Astrocyte of the cerebellum (primary cell): ENCODE results near the gene SHROOM3.

Source experiments
- DNase-seq: peaks from one replicate; pipeline ENCODE4 v3.0.0-alpha.2; 2011; ENCODE audit warnings: low read depth
- H3K4me3 ChIP-seq: 2 replicates; pipeline ENCODE4 v1.5.1; 2011; ENCODE audit warnings: mild to moderate bottlenecking, low read depth, low read length, moderate library complexity
- in situ Hi-C: cut with HindIII; loops from 2 replicates; pipeline ENCODE4 v1.10.0; 2017; ENCODE audit warnings: low sequenced_read_pairs
- TF ChIP-seq, protein P1 (sequence below): IDR thresholded peaks from 2 replicates; pipeline ENCODE4 v1.5.1; 2012; ENCODE audit warnings: low read length, low read depth, moderate library complexity, mild to moderate bottlenecking; ENCODE audit errors: missing control alignments

The SHROOM3 gene

DNA sequence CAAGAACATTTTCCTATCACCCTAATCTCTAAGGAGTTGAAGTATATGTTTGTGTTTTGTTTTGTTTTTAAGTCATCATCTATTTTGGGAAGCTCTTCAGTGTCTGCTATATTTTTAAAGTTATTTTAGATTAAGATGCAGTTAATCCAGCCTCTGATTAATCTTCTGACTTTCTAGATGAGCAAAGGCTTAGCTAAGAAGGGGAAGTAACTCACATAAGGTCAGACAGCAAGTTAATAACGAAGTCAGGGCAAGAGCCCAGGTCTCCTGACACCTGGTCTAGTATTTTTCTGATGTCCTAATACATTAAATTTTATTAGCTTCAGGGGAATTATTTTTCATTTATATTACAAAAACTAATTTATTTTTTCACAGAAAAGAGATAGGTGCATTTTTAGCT, 294.4 kb downstream of the SHROOM3 start:
- DNase-seq: no peak
- in situ Hi-C loops: no loop called here
- no peak overlapping the region for H3K4me3 ChIP-seq
- TF ChIP-seq, protein P1, sequence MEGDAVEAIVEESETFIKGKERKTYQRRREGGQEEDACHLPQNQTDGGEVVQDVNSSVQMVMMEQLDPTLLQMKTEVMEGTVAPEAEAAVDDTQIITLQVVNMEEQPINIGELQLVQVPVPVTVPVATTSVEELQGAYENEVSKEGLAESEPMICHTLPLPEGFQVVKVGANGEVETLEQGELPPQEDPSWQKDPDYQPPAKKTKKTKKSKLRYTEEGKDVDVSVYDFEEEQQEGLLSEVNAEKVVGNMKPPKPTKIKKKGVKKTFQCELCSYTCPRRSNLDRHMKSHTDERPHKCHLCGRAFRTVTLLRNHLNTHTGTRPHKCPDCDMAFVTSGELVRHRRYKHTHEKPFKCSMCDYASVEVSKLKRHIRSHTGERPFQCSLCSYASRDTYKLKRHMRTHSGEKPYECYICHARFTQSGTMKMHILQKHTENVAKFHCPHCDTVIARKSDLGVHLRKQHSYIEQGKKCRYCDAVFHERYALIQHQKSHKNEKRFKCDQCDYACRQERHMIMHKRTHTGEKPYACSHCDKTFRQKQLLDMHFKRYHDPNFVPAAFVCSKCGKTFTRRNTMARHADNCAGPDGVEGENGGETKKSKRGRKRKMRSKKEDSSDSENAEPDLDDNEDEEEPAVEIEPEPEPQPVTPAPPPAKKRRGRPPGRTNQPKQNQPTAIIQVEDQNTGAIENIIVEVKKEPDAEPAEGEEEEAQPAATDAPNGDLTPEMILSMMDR: no peak

DNA sequence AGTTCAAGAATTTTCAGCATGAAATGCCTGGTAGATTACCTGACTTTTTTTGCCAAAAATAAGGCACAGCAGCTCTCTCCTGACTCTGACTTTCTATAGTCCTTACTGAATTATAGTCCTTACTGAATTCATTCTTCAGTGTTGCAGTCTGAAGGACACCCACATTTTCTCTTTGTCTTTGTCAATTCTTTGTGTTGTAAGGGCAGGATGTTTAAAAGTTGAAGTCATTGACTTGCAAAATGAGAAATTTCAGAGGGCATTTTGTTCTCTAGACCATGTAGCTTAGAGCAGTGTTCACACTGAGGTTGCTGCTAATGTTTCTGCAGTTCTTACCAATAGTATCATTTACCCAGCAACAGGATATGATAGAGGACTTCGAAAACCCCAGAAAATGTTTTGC, 295.0 kb downstream of the SHROOM3 start:
- in situ Hi-C loops: no loop called here
- no peak for DNase-seq
- H3K4me3 ChIP-seq: no peak overlapping the region
- TF ChIP-seq, protein P1: no peak

DNA sequence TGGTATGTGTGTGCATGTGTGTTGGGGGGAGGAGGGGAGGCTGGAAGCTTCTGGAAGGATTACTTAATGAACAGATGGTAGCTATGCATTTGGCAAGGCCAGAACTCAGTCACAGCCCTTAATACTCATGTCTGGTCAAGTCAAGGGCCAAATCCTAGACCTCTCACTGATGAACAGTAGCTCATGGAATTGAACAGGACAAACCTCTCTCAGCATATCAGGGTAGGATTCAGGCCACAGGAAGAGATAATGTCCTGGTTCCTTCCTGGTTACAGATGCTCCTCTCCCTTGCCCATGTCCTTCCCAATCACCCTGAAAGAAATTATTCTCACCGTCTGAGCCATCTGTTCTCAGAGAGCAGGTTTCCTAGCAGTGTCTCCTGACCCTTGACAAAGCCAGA, 297.2 kb downstream of the SHROOM3 start:
- no peak for DNase-seq
- in situ Hi-C loops: no loop called here
- TF ChIP-seq, protein P1: no peak
- H3K4me3 ChIP-seq: no peak overlapping the region

DNA sequence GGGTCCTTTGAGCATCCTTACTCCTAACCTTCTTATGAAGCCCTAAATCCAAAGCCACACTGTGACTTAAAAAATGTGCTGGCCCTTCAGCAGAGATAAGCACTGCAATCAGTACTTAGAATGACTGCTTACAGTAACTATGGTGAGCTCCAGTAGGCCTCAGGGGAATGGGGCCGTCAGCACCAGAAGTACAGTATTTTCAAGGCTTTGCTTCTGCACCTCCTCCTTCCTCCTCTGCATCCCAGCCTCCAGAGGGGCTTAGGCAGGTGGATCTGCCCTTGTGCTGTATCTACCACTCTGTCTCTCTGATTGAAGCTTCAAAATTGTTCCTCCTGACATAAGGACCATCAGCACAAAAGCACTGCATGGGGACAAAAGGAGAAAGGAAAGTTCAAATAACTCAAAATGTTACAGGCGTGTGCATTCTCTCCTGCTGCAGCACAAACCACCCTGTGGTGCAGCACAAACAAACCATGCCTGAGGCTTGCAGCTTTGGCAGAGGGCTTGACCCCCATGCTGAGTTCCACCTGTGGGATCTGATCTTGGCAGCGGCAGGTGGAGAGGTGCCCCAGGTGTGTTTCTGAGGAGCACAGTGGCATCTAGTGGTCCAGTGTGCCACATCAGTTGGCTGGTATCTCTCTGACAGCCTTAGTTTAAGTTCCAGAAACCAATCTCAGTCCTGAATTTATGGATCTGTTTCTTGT, 298.2 kb downstream of the SHROOM3 start:
- in situ Hi-C loops: no loop called here
- no peak for DNase-seq
- no peak overlapping the region for H3K4me3 ChIP-seq
- TF ChIP-seq, protein P1: peak; percentile 12

DNA sequence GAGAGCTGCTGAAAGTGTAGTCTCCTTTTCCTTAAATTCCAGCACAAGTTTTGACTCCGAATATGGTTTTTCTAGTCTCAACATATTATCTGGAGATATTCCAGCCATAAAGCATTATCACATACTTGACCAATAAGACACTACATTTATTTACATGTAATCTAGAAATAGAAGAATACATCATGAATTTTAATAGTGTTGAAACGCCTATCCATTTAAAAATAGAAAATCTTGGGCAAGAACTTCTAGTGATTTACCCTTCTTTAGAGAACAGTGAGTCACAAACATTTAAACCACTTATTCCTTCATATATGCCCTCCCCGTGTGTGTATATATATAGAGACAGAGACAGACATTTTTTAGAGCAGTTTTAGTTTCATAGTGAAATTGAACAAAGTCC, 301.4 kb downstream of the SHROOM3 start:
- no peak for DNase-seq
- H3K4me3 ChIP-seq: no peak overlapping the region
- in situ Hi-C loops: no loop called here
- TF ChIP-seq, protein P1: no peak

DNA sequence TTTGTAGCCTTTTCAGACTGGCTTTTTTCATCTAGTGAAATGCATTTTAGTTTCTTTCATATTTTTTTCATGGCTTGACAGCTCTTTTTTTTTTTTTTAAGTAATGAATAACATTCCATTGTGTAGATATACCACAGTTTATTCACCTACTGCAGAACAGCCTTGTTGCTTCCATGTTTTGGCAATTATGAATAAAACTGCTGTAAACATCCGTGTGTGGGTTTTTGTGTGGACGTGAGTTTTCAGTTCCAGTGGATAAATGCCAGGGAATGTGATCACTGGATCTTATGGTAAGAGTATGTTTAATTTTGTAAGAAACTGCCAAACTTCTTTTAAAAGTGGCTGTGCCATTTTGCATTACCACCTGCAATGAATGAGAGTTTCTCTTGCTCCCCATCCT, 302.2 kb downstream of the SHROOM3 start:
- no peak for DNase-seq
- TF ChIP-seq, protein P1: no peak
- no peak overlapping the region for H3K4me3 ChIP-seq
- in situ Hi-C loops: no loop called here

DNA sequence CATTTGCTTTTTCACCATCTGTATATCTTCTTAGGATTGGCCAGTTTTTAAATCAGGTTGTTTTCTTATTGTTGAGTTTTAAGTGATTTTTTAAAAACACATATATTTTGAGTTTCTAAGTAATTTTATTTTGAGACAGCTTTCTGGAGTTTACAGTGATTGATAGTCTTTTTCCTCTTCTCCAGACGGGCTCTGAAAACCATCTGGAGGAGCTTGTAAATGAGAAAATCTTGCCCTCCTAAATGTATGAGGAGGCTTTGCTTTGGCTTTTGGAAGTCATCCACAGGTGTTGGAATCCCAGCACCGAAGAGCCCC, 302.7 kb downstream of the SHROOM3 start:
- DNase-seq: no peak
- H3K4me3 ChIP-seq: no peak overlapping the region
- TF ChIP-seq, protein P1: no peak
- in situ Hi-C loops: no loop called here
